Esophagus muscularis mucosa (tissue), 3 donors: ENCODE data around the gene LCN2.

Experiments
- CTCF ChIP-seq, 3 experiments: fragments of 200-600 bp in 2 of 3; fragments of 450-650 bp in 1 of 3; sonication (generic) in 2 of 3; IDR thresholded peaks; one replicate each; pipeline ENCODE4 v1.5.1; 2017 to 2019; ENCODE audit warnings: antibody characterized with exemption in 3 of 3, mild to moderate bottlenecking in 2 of 3, moderate library complexity in 1 of 3
- POLR2A ChIP-seq: fragments of 450-650 bp; IDR thresholded peaks from one replicate; pipeline ENCODE4 v1.6.1; 2017; ENCODE audit warnings: antibody characterized with exemption, moderate library complexity, mild to moderate bottlenecking, low read depth
- POLR2AphosphoS5 ChIP-seq, 2 donors: sonication (generic); formaldehyde crosslinking; IDR thresholded peaks; one replicate each; pipeline ENCODE4 v1.6.1; 2017; ENCODE audit warnings: antibody characterized with exemption in 2 of 2

- no peak for TF ChIP-seq POLR2AphosphoS5 (IDR thresholded peaks at IDR 0.05)
- no peak for TF ChIP-seq POLR2A
- no peak for TF ChIP-seq CTCF (IDR thresholded peaks at IDR 0.05)
Observed at GRCh38 chr9:128105538-128106175, 43.6 kb upstream of the LCN2 start.
